ENCODE results near the gene COX8A. TPM values are rescaled to one million over a fixed set of nuclear protein-coding genes. Genes with fewer than 3 reads are reported as not detected.

Gene COX8A
- total RNA-seq, 1 experiment from 2014 or later = 587 TPM

- Mint-ChIP-seq H3K27ac (no peak overlapping the region), H3K9me3 (no peaks in the 10 kb centered on the region), H3K4me1 (peaks cover 65% of the 10 kb centered on the region), H3K4me3 (no peak overlapping the region), H3K36me3 (no peaks in the 10 kb centered on the region), H3K27me3 (ENCODE audit: low read depth) (peaks cover 38% of the 10 kb centered on the region)
- CTCF ChIA-PET = interaction anchor here (0.6 to 9.6 kb wide), 5 partner anchors 15 to 126 kb away, joined by 3 to 75 read pairs (median 5); no protein-coding TSS in a partner anchor
- ATAC-seq (no peak), DNase-seq (ENCODE audit: low spot score) (no peak)
- POLR2A ChIA-PET = interaction anchor here (0.6 kb wide), 1 partner anchor 1096 kb away, joined by 3 read pairs; no protein-coding TSS in a partner anchor
- no peak for TF ChIP-seq ZNF671 (CRISPR knock-in tag; IDR thresholded peaks at IDR 0.05)
- TF ChIP-seq ZNF263 (CRISPR knock-in tag; IDR thresholded peaks at IDR 0.05; ENCODE audit: low read depth) = peak; percentile 72
Measured at GRCh38 chr11:64022125-64022784, 47.8 kb downstream of the COX8A start.

GRCh38 chr11:64023712-64024710 is 49.6 kb downstream of the COX8A start:
- ChIA-PET POLR2A (no interaction called here), CTCF (interaction anchor here (0.8 to 9.6 kb wide), 5 partner anchors 8 to 103 kb away, joined by 3 to 75 read pairs (median 6); no protein-coding TSS in a partner anchor)
- TF ChIP-seq SP1 (CRISPR knock-in tag; conservative IDR thresholded peaks at IDR 0.05) (peak; percentile 45; the same call in 1 of the 2 replicates), ZNF423 (CRISPR knock-in tag; IDR thresholded peaks at IDR 0.05) (peak; percentile 86), NFATC4 (CRISPR knock-in tag; IDR thresholded peaks at IDR 0.05) (no peak), JAZF1 (CRISPR knock-in tag; IDR thresholded peaks at IDR 0.05) (no peak), MXD4 (CRISPR knock-in tag; IDR thresholded peaks at IDR 0.05; ENCODE audit: borderline replicate concordance) (no peak), ZNF232 (CRISPR knock-in tag; IDR thresholded peaks at IDR 0.05) (no peak), TEAD1 (CRISPR knock-in tag; IDR thresholded peaks at IDR 0.05) (peak; percentile 65; the same call in 1 of the 2 replicates), ZNF263 (CRISPR knock-in tag; IDR thresholded peaks at IDR 0.05; ENCODE audit: low read depth) (0 out of 2 replicates have a peak, but pooled peaks have one; percentile 59), ZBTB21 (CRISPR knock-in tag; IDR thresholded peaks at IDR 0.05; ENCODE audit: borderline replicate concordance) (no peak), FOXP4 (CRISPR knock-in tag; IDR thresholded peaks at IDR 0.05) (peak; percentile 43; the same call in 1 of the 2 replicates)
- Mint-ChIP-seq H3K36me3 (no peaks in the 10 kb centered on the region), H3K9me3 (no peaks in the 10 kb centered on the region), H3K4me1 (peaks cover 76% of the 10 kb centered on the region), H3K4me3 (no peak overlapping the region), H3K27me3 (ENCODE audit: low read depth) (peaks cover 43% of the 10 kb centered on the region), H3K27ac (peak overlapping the region; percentile 10)
- ATAC-seq = peak; percentile 7
- DNase-seq (ENCODE audit: low spot score) = no peak

- ATAC-seq (peak; percentile 64), DNase-seq (ENCODE audit: low spot score) (peak; percentile 69)
- Mint-ChIP-seq H3K4me1 (peaks cover 81% of the 10 kb centered on the region), H3K36me3 (no peaks in the 10 kb centered on the region), H3K4me3 (peak overlapping the region; percentile 47), H3K9me3 (no peaks in the 10 kb centered on the region), H3K27me3 (ENCODE audit: low read depth) (peaks cover 45% of the 10 kb centered on the region), H3K27ac (peak overlapping the region; percentile 87)
- ChIA-PET CTCF (interaction anchor here (0.7 to 9.6 kb wide), 11 partner anchors 10 to 1691 kb away, joined by 3 to 75 read pairs (median 4); no protein-coding TSS in a partner anchor), POLR2A (interaction anchor here (0.6 kb wide), 1 partner anchor 134 kb away, joined by 4 read pairs; no protein-coding TSS in a partner anchor)
- TF ChIP-seq TEAD1 (CRISPR knock-in tag; IDR thresholded peaks at IDR 0.05) (0 out of 2 replicates have a peak, but pooled peaks have one; percentile 49), IRF1 (CRISPR knock-in tag; IDR thresholded peaks at IDR 0.05) (no peak), ATF3 (CRISPR knock-in tag; conservative IDR thresholded peaks at IDR 0.05) (no peak), ZBTB43 (CRISPR knock-in tag; IDR thresholded peaks at IDR 0.05) (no peak), CTCF (IDR thresholded peaks at IDR 0.05) (no peak), ZNF416 (CRISPR knock-in tag; IDR thresholded peaks at IDR 0.05) (no peak), SMAD3 (CRISPR knock-in tag; IDR thresholded peaks at IDR 0.05; ENCODE audit: borderline replicate concordance) (no peak), ZNF219 (CRISPR knock-in tag; IDR thresholded peaks at IDR 0.05; ENCODE audit: borderline replicate concordance) (no peak), USF1 (CRISPR knock-in tag; IDR thresholded peaks at IDR 0.05) (no peak), ZNF423 (CRISPR knock-in tag; IDR thresholded peaks at IDR 0.05) (peak; percentile 17; the same call in 1 of the 2 replicates), ZNF121 (CRISPR knock-in tag; IDR thresholded peaks at IDR 0.05) (0 out of 2 replicates have a peak, but pooled peaks have one; percentile 2), TCF7 (CRISPR knock-in tag; IDR thresholded peaks at IDR 0.05; ENCODE audit: low read depth) (no peak)
Measured at GRCh38 chr11:64025205-64025604, 50.8 kb downstream of the COX8A start.
